Stimulated activated CD4-positive, alpha-beta T cell treated with anti-CD3 and anti-CD28 coated beads, Interleukin-2, amount 100 ng/mL, for 4 hours (primary cell): ENCODE results near the gene SMARCA4.
A peak's percentile ranks its signal among the peaks of the same experiment; 100 is the strongest.
"Not testable (repeated sequence)": the region's sequence is repeated elsewhere in the genome, so short reads cannot be mapped to it uniquely, and the experiment has no call there.

Experiments
- DNase-seq: peaks from one replicate; pipeline ENCODE4 v3.0.0-alpha.2; 2020; ENCODE audit warnings: low read depth

The SMARCA4 gene

GRCh38 chr19:11069561-11069960 lies 108.7 kb downstream of the SMARCA4 start:
- no peak for DNase-seq

GRCh38 chr19:11070123-11070522 lies 109.3 kb downstream of the SMARCA4 start:
- DNase-seq = no peak

GRCh38 chr19:11073568-11073967 lies 112.7 kb downstream of the SMARCA4 start:
- DNase-seq = no peak

GRCh38 chr19:11076792-11077191 lies 116.0 kb downstream of the SMARCA4 start:
- DNase-seq = not testable (repeated sequence)

GRCh38 chr19:11078893-11079292 lies 118.1 kb downstream of the SMARCA4 start:
- DNase-seq = no peak

GRCh38 chr19:11079999-11080398 lies 119.2 kb downstream of the SMARCA4 start:
- no peak for DNase-seq

- no peak for DNase-seq
Observed at GRCh38 chr19:11087870-11088505, 127.2 kb downstream of the SMARCA4 start.

GRCh38 chr19:11088506-11089253 lies 127.8 kb downstream of the SMARCA4 start:
- DNase-seq = no peak

- DNase-seq = peak; percentile 77
Observed at GRCh38 chr19:11089254-11090013, 128.6 kb downstream of the SMARCA4 start, which contains the start of gene LDLR. Gene LDLR (plus strand): TSS chr19:11089463. CDS start chr19:11089549, 86 bp downstream.

- not testable (repeated sequence) for DNase-seq
Observed at GRCh38 chr19:11090014-11090263, 129.1 kb downstream of the SMARCA4 start.

- DNase-seq = peak; percentile 98
Observed at GRCh38 chr19:11090264-11090996, 129.6 kb downstream of the SMARCA4 start.

GRCh38 chr19:11090997-11091702 lies 130.3 kb downstream of the SMARCA4 start:
- DNase-seq = no peak

- DNase-seq = peak; percentile 24
Observed at GRCh38 chr19:11091703-11092153, 130.9 kb downstream of the SMARCA4 start.

GRCh38 chr19:11092181-11092538 lies 131.3 kb downstream of the SMARCA4 start:
- peak; percentile 26 for DNase-seq

- DNase-seq = no peak
Observed at GRCh38 chr19:11093689-11094238, 132.9 kb downstream of the SMARCA4 start.

GRCh38 chr19:11094520-11094894 lies 133.7 kb downstream of the SMARCA4 start:
- DNase-seq = no peak

- DNase-seq = no peak
Observed at GRCh38 chr19:11096210-11096841, 135.5 kb downstream of the SMARCA4 start.

GRCh38 chr19:11097367-11097766 lies 136.5 kb downstream of the SMARCA4 start:
- DNase-seq = not testable (repeated sequence)

- no peak for DNase-seq
Observed at GRCh38 chr19:11098327-11098726, 137.5 kb downstream of the SMARCA4 start.

- DNase-seq = no peak
Observed at GRCh38 chr19:11098861-11099260, 138.0 kb downstream of the SMARCA4 start.

GRCh38 chr19:11100049-11100448 lies 139.2 kb downstream of the SMARCA4 start:
- DNase-seq = no peak
